OCI-LY7 (cell line): ENCODE results near the gene IL1A.

Source experiments
- CTCF ChIP-seq: fragments of 200-600 bp; sonication (generic); conservative IDR thresholded peaks from 2 replicates; pipeline ENCODE4 v1.5.1; 2014; ENCODE audit warnings: mild to moderate bottlenecking, antibody characterized with exemption, low read length, moderate library complexity, mixed read lengths
- EZH2phosphoT487 ChIP-seq: fragments of 200-600 bp; sonication (generic); IDR thresholded peaks from 2 replicates; pipeline ENCODE4 v1.6.1; 2018; ENCODE audit warnings: low read depth, borderline replicate concordance, mild to moderate bottlenecking, mixed run types, antibody characterized with exemption, low read length, moderate library complexity, mixed read lengths

GRCh38 chr2:112805542-112805941 lies 21.2 kb upstream of the IL1A start:
- no peak for TF ChIP-seq CTCF
- no peak for TF ChIP-seq EZH2phosphoT487
